HEK293 (cell line): Measurements from ENCODE around the gene KYAT1.

ENCODE experiments used
- CTCF ChIA-PET: fragments of 350-600 bp; formaldehyde crosslinking; extraction: SDS; loops from one replicate; lab custom pipeline; 2021; ENCODE audit warnings: antibody characterized with exemption; lab: Yijun Ruan, JAX
- POLR2A ChIA-PET: fragments of 300-600 bp; formaldehyde crosslinking; extraction: SDS; loops from one replicate; lab custom pipeline; 2020; ENCODE audit warnings: antibody characterized with exemption, inconsistent platforms; lab: Yijun Ruan, JAX
- H3K27ac ChIP-seq: fragments of 200-500 bp; sonication (Bioruptor generic); 2 replicates; pipeline ENCODE4 v1.5.1; 2014; ENCODE audit warnings: low read depth, low read length, control low read depth, inconsistent platforms; ENCODE audit errors: extremely low read depth
- H3K36me3 ChIP-seq, 2 experiments: fragments of 200-500 bp in 1 of 2; sonication (Bioruptor generic) in 1 of 2; 1 replicate in 1 of 2; 2 replicates in 1 of 2; pipeline ENCODE4 v1.5.1; 2014 to 2017; ENCODE audit warnings: inconsistent platforms in 2 of 2, low read length in 2 of 2; ENCODE audit not compliant: control insufficient read depth in 2 of 2, insufficient read depth in 1 of 2
- H3K4me1 ChIP-seq: fragments of 200-500 bp; sonication (Bioruptor generic); 2 replicates; pipeline ENCODE4 v1.5.1; 2014; ENCODE audit warnings: mild to moderate bottlenecking, low read length, inconsistent platforms; ENCODE audit not compliant: control insufficient read depth, insufficient read depth
- H3K4me3 ChIP-seq: 2 replicates; pipeline ENCODE4 v1.5.1; 2011; ENCODE audit warnings: low read depth, mild to moderate bottlenecking, control low read depth, low read length, moderate library complexity
- H3K9me3 ChIP-seq: fragments of 200-500 bp; sonication (Bioruptor generic); 2 replicates; pipeline ENCODE4 v1.5.1; 2014; ENCODE audit warnings: low read depth, low read length, inconsistent platforms; ENCODE audit not compliant: control insufficient read depth, insufficient read depth
- KLF1 ChIP-seq: fragments of 450-650 bp; formaldehyde crosslinking; IDR thresholded peaks from 2 replicates; pipeline ENCODE4 v1.5.1; 2016; ENCODE audit warnings: missing biosample characterization, missing genetic modification characterization
- KLF7 ChIP-seq: fragments of 450-650 bp; formaldehyde crosslinking; IDR thresholded peaks from 2 replicates; pipeline ENCODE4 v1.5.1; 2016; ENCODE audit warnings: missing biosample characterization, missing genetic modification characterization, borderline replicate concordance
- KLF8 ChIP-seq: fragments of 450-650 bp; formaldehyde crosslinking; IDR thresholded peaks from 2 replicates; pipeline ENCODE4 v1.5.1; 2016; ENCODE audit warnings: missing biosample characterization, missing genetic modification characterization
- SETDB1 ChIP-seq: IDR thresholded peaks from one replicate; pipeline ENCODE4 v1.6.1; 2017; ENCODE audit warnings: mild to moderate bottlenecking, low read length, moderate library complexity, mixed read lengths; ENCODE audit not compliant: insufficient read length
- TCF7L2 ChIP-seq: IDR thresholded peaks from 2 replicates; pipeline ENCODE4 v1.6.1; 2011; ENCODE audit warnings: low read depth, mild to moderate bottlenecking, inconsistent platforms, low read length, moderate library complexity, borderline replicate concordance
- ZFHX2 ChIP-seq: fragments of 450-650 bp; formaldehyde crosslinking; conservative IDR thresholded peaks from 2 replicates; pipeline ENCODE4 v1.5.1; 2016; ENCODE audit warnings: missing biosample characterization, missing genetic modification characterization
- ZFP37 ChIP-seq: fragments of 450-650 bp; formaldehyde crosslinking; IDR thresholded peaks from 2 replicates; pipeline ENCODE4 v1.5.1; 2016; ENCODE audit warnings: missing biosample characterization, missing genetic modification characterization
- ZNF18 ChIP-seq: fragments of 450-650 bp; formaldehyde crosslinking; IDR thresholded peaks from 2 replicates; pipeline ENCODE4 v1.5.1; 2016; ENCODE audit warnings: missing biosample characterization, missing genetic modification characterization
- ZNF302 ChIP-seq: fragments of 450-650 bp; formaldehyde crosslinking; IDR thresholded peaks from 2 replicates; pipeline ENCODE4 v1.5.1; 2016; ENCODE audit warnings: missing biosample characterization, missing genetic modification characterization, low read depth
- ZNF335 ChIP-seq: fragments of 450-650 bp; formaldehyde crosslinking; conservative IDR thresholded peaks from 2 replicates; pipeline ENCODE4 v1.5.1; 2016; ENCODE audit warnings: missing biosample characterization, missing genetic modification characterization
- ZNF501 ChIP-seq: fragments of 450-650 bp; formaldehyde crosslinking; IDR thresholded peaks from 2 replicates; pipeline ENCODE4 v1.5.1; 2016; ENCODE audit warnings: missing biosample characterization, missing genetic modification characterization
- ZNF660 ChIP-seq: fragments of 450-650 bp; IDR thresholded peaks from 2 replicates; pipeline ENCODE4 v1.5.1; 2018; ENCODE audit warnings: missing biosample characterization, mild to moderate bottlenecking, missing genetic modification characterization
- TF ChIP-seq, protein P1 (sequence below): fragments of 450-650 bp; formaldehyde crosslinking; IDR thresholded peaks from 2 replicates; pipeline ENCODE4 v1.5.1; 2016; ENCODE audit warnings: missing biosample characterization, missing genetic modification characterization
- TF ChIP-seq, protein P2 (sequence below): fragments of 450-650 bp; formaldehyde crosslinking; IDR thresholded peaks from 2 replicates; pipeline ENCODE4 v1.5.1; 2016; ENCODE audit warnings: missing biosample characterization, missing genetic modification characterization
- TF ChIP-seq, protein P3 (sequence below): fragments of 450-650 bp; formaldehyde crosslinking; IDR thresholded peaks from 2 replicates; pipeline ENCODE4 v1.5.1; 2016; ENCODE audit warnings: missing biosample characterization, missing genetic modification characterization
- TF ChIP-seq, protein P4 (sequence below): fragments of 450-650 bp; IDR thresholded peaks from 2 replicates; pipeline ENCODE4 v1.5.1; 2018; ENCODE audit warnings: missing biosample characterization, missing genetic modification characterization

KYAT1 gene

GRCh38 chr9:128829477-128830251 lies 52.1 kb downstream of the KYAT1 start, which contains the start of gene SPOUT1 (continued):
- TF ChIP-seq, protein P1, sequence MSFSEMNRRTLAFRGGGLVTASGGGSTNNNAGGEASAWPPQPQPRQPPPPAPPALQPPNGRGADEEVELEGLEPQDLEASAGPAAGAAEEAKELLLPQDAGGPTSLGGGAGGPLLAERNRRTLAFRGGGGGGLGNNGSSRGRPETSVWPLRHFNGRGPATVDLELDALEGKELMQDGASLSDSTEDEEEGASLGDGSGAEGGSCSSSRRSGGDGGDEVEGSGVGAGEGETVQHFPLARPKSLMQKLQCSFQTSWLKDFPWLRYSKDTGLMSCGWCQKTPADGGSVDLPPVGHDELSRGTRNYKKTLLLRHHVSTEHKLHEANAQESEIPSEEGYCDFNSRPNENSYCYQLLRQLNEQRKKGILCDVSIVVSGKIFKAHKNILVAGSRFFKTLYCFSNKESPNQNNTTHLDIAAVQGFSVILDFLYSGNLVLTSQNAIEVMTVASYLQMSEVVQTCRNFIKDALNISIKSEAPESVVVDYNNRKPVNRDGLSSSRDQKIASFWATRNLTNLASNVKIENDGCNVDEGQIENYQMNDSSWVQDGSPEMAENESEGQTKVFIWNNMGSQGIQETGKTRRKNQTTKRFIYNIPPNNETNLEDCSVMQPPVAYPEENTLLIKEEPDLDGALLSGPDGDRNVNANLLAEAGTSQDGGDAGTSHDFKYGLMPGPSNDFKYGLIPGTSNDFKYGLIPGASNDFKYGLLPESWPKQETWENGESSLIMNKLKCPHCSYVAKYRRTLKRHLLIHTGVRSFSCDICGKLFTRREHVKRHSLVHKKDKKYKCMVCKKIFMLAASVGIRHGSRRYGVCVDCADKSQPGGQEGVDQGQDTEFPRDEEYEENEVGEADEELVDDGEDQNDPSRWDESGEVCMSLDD: no peak
- TF ChIP-seq, protein P2, sequence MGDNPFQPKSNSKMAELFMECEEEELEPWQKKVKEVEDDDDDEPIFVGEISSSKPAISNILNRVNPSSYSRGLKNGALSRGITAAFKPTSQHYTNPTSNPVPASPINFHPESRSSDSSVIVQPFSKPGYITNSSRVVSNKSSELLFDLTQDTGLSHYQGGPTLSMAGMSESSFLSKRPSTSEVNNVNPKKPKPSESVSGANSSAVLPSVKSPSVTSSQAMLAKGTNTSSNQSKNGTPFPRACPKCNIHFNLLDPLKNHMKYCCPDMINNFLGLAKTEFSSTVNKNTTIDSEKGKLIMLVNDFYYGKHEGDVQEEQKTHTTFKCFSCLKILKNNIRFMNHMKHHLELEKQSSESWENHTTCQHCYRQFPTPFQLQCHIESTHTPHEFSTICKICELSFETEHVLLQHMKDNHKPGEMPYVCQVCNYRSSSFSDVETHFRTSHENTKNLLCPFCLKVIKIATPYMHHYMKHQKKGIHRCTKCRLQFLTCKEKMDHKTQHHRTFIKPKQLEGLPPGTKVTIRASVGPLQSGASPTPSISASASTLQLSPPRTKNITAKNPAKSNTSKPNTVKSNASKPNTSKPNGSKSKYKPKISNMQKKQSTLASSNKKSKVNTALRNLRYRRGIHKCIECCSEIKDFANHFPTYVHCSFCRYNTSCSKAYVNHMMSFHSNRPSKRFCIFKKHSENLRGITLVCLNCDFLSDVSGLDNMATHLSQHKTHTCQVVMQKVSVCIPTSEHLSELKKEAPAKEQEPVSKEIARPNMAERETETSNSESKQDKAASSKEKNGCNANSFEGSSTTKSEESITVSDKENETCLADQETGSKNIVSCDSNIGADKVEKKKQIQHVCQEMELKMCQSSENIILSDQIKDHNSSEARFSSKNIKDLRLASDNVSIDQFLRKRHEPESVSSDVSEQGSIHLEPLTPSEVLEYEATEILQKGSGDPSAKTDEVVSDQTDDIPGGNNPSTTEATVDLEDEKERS: no peak
- 0 out of 2 replicates have a peak, but pooled peaks have one; percentile 57 for TF ChIP-seq KLF7 (tag by site-specific recombination)
- TF ChIP-seq KLF8: peak; percentile 94
- TF ChIP-seq ZFHX2 (tag by site-specific recombination): peak; percentile 93
- TF ChIP-seq, protein P3, sequence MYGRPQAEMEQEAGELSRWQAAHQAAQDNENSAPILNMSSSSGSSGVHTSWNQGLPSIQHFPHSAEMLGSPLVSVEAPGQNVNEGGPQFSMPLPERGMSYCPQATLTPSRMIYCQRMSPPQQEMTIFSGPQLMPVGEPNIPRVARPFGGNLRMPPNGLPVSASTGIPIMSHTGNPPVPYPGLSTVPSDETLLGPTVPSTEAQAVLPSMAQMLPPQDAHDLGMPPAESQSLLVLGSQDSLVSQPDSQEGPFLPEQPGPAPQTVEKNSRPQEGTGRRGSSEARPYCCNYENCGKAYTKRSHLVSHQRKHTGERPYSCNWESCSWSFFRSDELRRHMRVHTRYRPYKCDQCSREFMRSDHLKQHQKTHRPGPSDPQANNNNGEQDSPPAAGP (tag by site-specific recombination): peak; percentile 69; the same call in 1 of the 2 replicates
- peak; percentile 92 for TF ChIP-seq ZNF501 (tag by site-specific recombination)
- no peak for TF ChIP-seq ZNF302 (tag by site-specific recombination)
- TF ChIP-seq KLF1 (tag by site-specific recombination): peak; percentile 45
- TF ChIP-seq TCF7L2: no peak

- ChIA-PET CTCF (interaction anchor here (0.7 to 1.3 kb wide), 6 partner anchors 11 to 100 kb away, joined by 3 to 7 read pairs (median 4); partner anchors contain the start of gene ENDOG), POLR2A (interaction anchor here (0.6 to 5.4 kb wide), 9 partner anchors 9 to 1188 kb away, joined by 3 to 94 read pairs (median 4); partner anchors contain the start of genes ENDOG, GOLGA2, KYAT1 and SWI5)
- Histone ChIP-seq H3K4me3 (peak overlapping the region; percentile 86), H3K4me1 (no peaks in the 10 kb centered on the region), H3K36me3 (peaks cover 8 to 51% of the 10 kb centered on the region in 2 experiments; a peak in 2 of 3 replicates), H3K27ac (peak overlapping the region; percentile 63; the same call in 1 of the 2 replicates), H3K9me3 (no peaks in the 10 kb centered on the region)
- peak; percentile 58; the same call in 1 of the 2 replicates for TF ChIP-seq ZNF18 (tag by site-specific recombination)
- TF ChIP-seq SETDB1: no peak
- TF ChIP-seq ZNF335 (tag by site-specific recombination): peak; percentile 61
- no peak for TF ChIP-seq ZFP37 (tag by site-specific recombination)
- TF ChIP-seq, protein P4, sequence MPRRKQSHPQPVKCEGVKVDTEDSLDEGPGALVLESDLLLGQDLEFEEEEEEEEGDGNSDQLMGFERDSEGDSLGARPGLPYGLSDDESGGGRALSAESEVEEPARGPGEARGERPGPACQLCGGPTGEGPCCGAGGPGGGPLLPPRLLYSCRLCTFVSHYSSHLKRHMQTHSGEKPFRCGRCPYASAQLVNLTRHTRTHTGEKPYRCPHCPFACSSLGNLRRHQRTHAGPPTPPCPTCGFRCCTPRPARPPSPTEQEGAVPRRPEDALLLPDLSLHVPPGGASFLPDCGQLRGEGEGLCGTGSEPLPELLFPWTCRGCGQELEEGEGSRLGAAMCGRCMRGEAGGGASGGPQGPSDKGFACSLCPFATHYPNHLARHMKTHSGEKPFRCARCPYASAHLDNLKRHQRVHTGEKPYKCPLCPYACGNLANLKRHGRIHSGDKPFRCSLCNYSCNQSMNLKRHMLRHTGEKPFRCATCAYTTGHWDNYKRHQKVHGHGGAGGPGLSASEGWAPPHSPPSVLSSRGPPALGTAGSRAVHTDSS (tag by site-specific recombination): no peak
- TF ChIP-seq ZNF660 (tag by site-specific recombination): no peak
Observed at GRCh38 chr9:128828719-128829452, 52.9 kb downstream of the KYAT1 start.
